ENCODE measurements around the gene NODAL.

Gene NODAL

GRCh38 chr10:70430493-70431445 lies 10.7 kb downstream of the NODAL start:
- H3K4me3 ChIP-seq (replicated peaks; ENCODE audit: low read depth, low read length) = no peak overlapping the region
- TF ChIP-seq, protein P1, sequence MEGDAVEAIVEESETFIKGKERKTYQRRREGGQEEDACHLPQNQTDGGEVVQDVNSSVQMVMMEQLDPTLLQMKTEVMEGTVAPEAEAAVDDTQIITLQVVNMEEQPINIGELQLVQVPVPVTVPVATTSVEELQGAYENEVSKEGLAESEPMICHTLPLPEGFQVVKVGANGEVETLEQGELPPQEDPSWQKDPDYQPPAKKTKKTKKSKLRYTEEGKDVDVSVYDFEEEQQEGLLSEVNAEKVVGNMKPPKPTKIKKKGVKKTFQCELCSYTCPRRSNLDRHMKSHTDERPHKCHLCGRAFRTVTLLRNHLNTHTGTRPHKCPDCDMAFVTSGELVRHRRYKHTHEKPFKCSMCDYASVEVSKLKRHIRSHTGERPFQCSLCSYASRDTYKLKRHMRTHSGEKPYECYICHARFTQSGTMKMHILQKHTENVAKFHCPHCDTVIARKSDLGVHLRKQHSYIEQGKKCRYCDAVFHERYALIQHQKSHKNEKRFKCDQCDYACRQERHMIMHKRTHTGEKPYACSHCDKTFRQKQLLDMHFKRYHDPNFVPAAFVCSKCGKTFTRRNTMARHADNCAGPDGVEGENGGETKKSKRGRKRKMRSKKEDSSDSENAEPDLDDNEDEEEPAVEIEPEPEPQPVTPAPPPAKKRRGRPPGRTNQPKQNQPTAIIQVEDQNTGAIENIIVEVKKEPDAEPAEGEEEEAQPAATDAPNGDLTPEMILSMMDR (IDR thresholded peaks at IDR 0.05; ENCODE audit: low read length, missing control alignments) = no peak
- DNase-seq (ENCODE audit: low read depth) = peak; percentile 85

- H3K4me3 ChIP-seq (replicated peaks; ENCODE audit: low read depth, low read length) = no peak overlapping the region
- no peak for DNase-seq (ENCODE audit: low read depth)
- TF ChIP-seq, protein P1 (IDR thresholded peaks at IDR 0.05; ENCODE audit: low read length, missing control alignments) = no peak
Observed at GRCh38 chr10:70426823-70427222, 14.7 kb downstream of the NODAL start.

- DNase-seq (ENCODE audit: low read depth) = no peak
- TF ChIP-seq, protein P1 (IDR thresholded peaks at IDR 0.05; ENCODE audit: low read length, missing control alignments) = no peak
- no peak overlapping the region for H3K4me3 ChIP-seq (replicated peaks; ENCODE audit: low read depth, low read length)
Observed at GRCh38 chr10:70425096-70425495, 16.4 kb downstream of the NODAL start.

GRCh38 chr10:70424320-70424719 lies 17.2 kb downstream of the NODAL start:
- no peak for DNase-seq (ENCODE audit: low read depth)
- H3K4me3 ChIP-seq (replicated peaks; ENCODE audit: low read depth, low read length) = no peak overlapping the region
- TF ChIP-seq, protein P1 (IDR thresholded peaks at IDR 0.05; ENCODE audit: low read length, missing control alignments) = no peak

DNA sequence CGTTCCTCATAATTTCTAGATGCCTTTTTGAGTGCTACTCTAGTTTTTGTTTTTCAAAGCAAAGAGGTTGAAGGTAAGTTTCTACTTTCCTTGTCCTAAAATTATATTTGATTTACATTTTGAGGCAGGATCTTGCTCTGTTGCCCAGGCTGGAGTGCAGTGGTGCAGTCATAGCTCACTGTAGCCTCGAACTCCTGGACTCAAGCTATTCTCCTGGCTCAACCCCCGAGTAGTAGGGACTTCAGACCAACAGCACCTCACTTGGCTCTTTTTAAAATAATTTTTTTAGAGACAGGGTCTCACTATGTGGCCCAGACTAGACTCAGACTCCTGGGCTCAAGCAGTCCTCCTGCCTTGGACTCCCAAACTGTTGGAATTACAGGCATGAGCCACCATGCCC lies 22.8 kb downstream of the NODAL start:
- DNase-seq (ENCODE audit: low read depth) = no peak
- TF ChIP-seq, protein P1 (IDR thresholded peaks at IDR 0.05; ENCODE audit: low read length, missing control alignments) = no peak
- no peak overlapping the region for H3K4me3 ChIP-seq (replicated peaks; ENCODE audit: low read depth, low read length)

DNA sequence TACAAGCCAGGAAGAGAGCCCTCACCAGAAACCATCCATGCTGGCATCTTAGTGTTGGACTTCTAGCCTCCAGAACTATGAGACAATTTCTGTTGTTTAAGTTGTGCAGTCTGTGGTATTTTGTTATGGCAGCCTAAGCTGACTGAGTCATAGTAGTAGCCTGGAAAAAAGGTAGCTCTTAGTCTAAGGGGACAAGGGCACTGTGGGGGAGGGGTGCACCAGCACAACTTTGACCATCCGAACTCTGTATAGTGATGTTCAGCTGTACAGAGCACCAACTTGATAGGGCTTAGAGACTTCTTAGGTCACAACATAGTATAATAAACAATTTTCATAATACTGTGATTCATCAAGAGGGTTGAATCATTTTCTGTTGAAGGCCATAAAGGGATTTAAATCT lies 23.3 kb downstream of the NODAL start:
- no peak overlapping the region for H3K4me3 ChIP-seq (replicated peaks; ENCODE audit: low read depth, low read length)
- TF ChIP-seq, protein P1 (IDR thresholded peaks at IDR 0.05; ENCODE audit: low read length, missing control alignments) = no peak
- DNase-seq (ENCODE audit: low read depth) = peak; percentile 40
